Testis (tissue), 3 donors: Measurements from ENCODE around the gene MAN1B1. TPM values are rescaled to one million over a fixed set of nuclear protein-coding genes. Genes with fewer than 3 reads are reported as not detected.

ENCODE experiments used
- DNase-seq: peaks from one replicate; pipeline ENCODE4 v3.0.0-alpha.2; 2019
- H3K27ac ChIP-seq, 2 donors: fragments of 200-600 bp; sonication (generic); one replicate each; pipeline ENCODE4 v1.5.1; 2019
- H3K27me3 ChIP-seq: fragments of 200-600 bp; sonication (generic); one replicate; pipeline ENCODE4 v1.5.1; 2019
- H3K36me3 ChIP-seq: fragments of 200-600 bp; sonication (generic); one replicate; pipeline ENCODE4 v1.5.1; 2017; ENCODE audit warnings: low read depth; ENCODE audit errors: missing control alignments
- H3K4me1 ChIP-seq: fragments of 200-600 bp; sonication (generic); one replicate; pipeline ENCODE4 v1.5.1; 2019
- H3K4me3 ChIP-seq, 2 donors: fragments of 200-600 bp; sonication (generic); one replicate each; pipeline ENCODE4 v1.5.1; 2017 to 2019
- H3K9me3 ChIP-seq: fragments of 200-600 bp; sonication (generic); one replicate; pipeline ENCODE4 v1.5.1; 2017
- POLR2A ChIP-seq: fragments of 450-650 bp; IDR thresholded peaks from one replicate; pipeline ENCODE4 v1.6.1; 2017; ENCODE audit warnings: antibody characterized with exemption, mild to moderate bottlenecking, moderate library complexity
- WGBS, 2 donors: methylation state at CpG; one replicate each; pipeline ENCODE4 v1.1.5; 2018; 5-methylcytosine and 5-hydroxymethylcytosine counted together
- intact Hi-C: fragments of 100-400 bp; cut with DNase I; formaldehyde crosslinking; loops from one replicate; pipeline ENCODE4 v1.15.1; 2023; ENCODE audit warnings: low total_unique reads
- polyA plus RNA-seq: library from polyadenylated mRNA; stranded (reverse); fragments of 350-450 nt; fragmentation: Illumina TruSeq; extraction: RNeasy Lipid Tissue Mini Kit (QIAGEN cat#74804); gene quantifications from one replicate; pipeline ENCODE4 v1.2.3, GENCODE V29; 2014; ENCODE audit warnings: low read depth, low replicate concordance; ENCODE audit not compliant: insufficient read depth
- total RNA-seq, 2 donors: library from RNA; depleted of rRNA; stranded (reverse); fragments of >200 nt; gene quantifications; one replicate each; pipeline ENCODE4 v1.2.3, GENCODE V29; 2016
- TF ChIP-seq, protein P1 (sequence below), 3 experiments: fragments of 450-650 bp in 2 of 3; fragments of 200-600 bp in 1 of 3; sonication (generic) in 1 of 3; IDR thresholded peaks; one replicate each; pipeline ENCODE4 v1.5.1; 2016 to 2019; ENCODE audit warnings: antibody characterized with exemption in 3 of 3, mild to moderate bottlenecking in 2 of 3, moderate library complexity in 1 of 3

The MAN1B1 gene
- total and polyA plus RNA-seq, 3 donors from 2014 or later: 62.2 to 124 (median 122) TPM

DNA sequence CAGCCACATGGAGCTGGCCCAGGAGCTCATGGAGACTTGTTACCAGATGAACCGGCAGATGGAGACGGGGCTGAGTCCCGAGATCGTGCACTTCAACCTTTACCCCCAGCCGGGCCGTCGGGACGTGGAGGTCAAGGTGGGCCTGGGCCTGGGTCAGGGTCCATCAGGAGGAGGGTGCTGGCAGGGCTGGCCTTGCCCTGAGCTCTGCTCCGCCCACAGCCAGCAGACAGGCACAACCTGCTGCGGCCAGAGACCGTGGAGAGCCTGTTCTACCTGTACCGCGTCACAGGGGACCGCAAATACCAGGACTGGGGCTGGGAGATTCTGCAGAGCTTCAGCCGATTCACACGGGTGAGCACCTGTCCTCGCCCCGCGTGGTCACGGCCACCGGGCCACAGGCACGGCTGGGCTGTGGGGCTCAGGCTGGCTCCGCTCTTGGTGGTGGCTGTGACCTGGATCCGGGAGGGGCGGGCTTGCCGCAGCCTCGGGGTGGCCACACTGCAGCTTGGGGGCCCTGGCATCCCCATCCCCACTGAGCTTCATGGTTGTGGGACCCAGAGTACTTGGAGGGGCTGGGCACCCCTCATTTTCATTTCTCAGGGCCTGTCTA, 20.6 kb downstream of the MAN1B1 start:
- intact Hi-C loops: no loop called here
- Histone ChIP-seq H3K27ac (no peak overlapping the region), H3K27me3 (no peaks in the 10 kb centered on the region), H3K4me1 (no peaks in the 10 kb centered on the region), H3K36me3 (no peaks in the 10 kb centered on the region), H3K4me3 (no peak overlapping the region), H3K9me3 (no peaks in the 10 kb centered on the region)
- 90 to 100% methylated on average over 2 to 27 of the region's 27 CpGs for WGBS, 2 donors
- no peak for TF ChIP-seq POLR2A
- TF ChIP-seq, protein P1, sequence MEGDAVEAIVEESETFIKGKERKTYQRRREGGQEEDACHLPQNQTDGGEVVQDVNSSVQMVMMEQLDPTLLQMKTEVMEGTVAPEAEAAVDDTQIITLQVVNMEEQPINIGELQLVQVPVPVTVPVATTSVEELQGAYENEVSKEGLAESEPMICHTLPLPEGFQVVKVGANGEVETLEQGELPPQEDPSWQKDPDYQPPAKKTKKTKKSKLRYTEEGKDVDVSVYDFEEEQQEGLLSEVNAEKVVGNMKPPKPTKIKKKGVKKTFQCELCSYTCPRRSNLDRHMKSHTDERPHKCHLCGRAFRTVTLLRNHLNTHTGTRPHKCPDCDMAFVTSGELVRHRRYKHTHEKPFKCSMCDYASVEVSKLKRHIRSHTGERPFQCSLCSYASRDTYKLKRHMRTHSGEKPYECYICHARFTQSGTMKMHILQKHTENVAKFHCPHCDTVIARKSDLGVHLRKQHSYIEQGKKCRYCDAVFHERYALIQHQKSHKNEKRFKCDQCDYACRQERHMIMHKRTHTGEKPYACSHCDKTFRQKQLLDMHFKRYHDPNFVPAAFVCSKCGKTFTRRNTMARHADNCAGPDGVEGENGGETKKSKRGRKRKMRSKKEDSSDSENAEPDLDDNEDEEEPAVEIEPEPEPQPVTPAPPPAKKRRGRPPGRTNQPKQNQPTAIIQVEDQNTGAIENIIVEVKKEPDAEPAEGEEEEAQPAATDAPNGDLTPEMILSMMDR (IDR thresholded peaks at IDR 0.05): no peak
- no peak for DNase-seq

DNA sequence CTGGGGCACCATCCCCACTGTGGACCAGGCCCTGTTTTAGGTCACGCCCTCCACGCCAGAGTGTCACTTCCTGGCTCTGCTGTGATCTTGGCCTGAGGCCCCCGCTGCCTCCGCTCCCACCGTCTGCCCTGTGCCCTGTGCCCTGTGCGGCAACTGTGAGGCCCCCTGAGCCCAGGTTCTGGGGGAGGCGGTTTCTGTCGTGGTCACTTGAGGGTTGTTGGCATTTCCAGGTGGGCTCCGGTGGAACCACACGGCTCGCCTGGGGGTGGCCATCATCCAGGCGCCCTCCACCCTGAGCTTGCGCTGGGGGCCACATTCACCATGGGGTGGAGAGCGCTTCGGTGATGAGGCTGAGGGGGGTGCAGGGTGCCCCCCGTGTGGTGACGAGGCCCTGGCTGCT, 21.2 kb downstream of the MAN1B1 start:
- Histone ChIP-seq H3K27me3 (no peaks in the 10 kb centered on the region), H3K9me3 (no peaks in the 10 kb centered on the region), H3K36me3 (no peaks in the 10 kb centered on the region), H3K4me1 (no peaks in the 10 kb centered on the region), H3K4me3 (no peak overlapping the region), H3K27ac (no peak overlapping the region)
- no peak for TF ChIP-seq POLR2A
- TF ChIP-seq, protein P1 (IDR thresholded peaks at IDR 0.05): no peak
- intact Hi-C loops: no loop called here
- no peak for DNase-seq
- WGBS, 2 donors: 92 to 96% methylated on average over 6 to 17 of the region's 17 CpGs

DNA sequence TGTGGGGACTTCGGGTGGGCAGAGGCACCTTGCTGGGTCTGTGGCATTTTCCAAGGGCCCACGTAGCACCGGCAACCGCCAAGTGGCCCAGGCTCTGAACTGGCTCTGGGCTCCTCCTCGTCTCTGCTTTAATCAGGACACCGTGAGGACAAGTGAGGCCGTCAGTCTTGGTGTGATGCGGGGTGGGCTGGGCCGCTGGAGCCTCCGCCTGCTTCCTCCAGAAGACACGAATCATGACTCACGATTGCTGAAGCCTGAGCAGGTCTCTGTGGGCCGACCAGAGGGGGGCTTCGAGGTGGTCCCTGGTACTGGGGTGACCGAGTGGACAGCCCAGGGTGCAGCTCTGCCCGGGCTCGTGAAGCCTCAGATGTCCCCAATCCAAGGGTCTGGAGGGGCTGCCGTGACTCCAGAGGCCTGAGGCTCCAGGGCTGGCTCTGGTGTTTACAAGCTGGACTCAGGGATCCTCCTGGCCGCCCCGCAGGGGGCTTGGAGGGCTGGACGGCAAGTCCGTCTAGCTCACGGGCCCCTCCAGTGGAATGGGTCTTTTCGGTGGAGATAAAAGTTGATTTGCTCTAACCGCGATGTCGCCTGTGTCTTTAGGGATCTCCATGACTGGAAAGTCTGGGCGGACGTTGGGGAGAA, 21.9 kb downstream of the MAN1B1 start:
- Histone ChIP-seq H3K9me3 (no peaks in the 10 kb centered on the region), H3K27me3 (no peaks in the 10 kb centered on the region), H3K4me3 (no peak overlapping the region), H3K27ac (no peak overlapping the region), H3K36me3 (no peaks in the 10 kb centered on the region), H3K4me1 (no peaks in the 10 kb centered on the region)
- intact Hi-C loops: no loop called here
- no peak for DNase-seq
- 90 to 95% methylated on average over 12 to 27 of the region's 29 CpGs for WGBS, 2 donors
- TF ChIP-seq, protein P1 (IDR thresholded peaks at IDR 0.05): no peak
- TF ChIP-seq POLR2A: no peak

DNA sequence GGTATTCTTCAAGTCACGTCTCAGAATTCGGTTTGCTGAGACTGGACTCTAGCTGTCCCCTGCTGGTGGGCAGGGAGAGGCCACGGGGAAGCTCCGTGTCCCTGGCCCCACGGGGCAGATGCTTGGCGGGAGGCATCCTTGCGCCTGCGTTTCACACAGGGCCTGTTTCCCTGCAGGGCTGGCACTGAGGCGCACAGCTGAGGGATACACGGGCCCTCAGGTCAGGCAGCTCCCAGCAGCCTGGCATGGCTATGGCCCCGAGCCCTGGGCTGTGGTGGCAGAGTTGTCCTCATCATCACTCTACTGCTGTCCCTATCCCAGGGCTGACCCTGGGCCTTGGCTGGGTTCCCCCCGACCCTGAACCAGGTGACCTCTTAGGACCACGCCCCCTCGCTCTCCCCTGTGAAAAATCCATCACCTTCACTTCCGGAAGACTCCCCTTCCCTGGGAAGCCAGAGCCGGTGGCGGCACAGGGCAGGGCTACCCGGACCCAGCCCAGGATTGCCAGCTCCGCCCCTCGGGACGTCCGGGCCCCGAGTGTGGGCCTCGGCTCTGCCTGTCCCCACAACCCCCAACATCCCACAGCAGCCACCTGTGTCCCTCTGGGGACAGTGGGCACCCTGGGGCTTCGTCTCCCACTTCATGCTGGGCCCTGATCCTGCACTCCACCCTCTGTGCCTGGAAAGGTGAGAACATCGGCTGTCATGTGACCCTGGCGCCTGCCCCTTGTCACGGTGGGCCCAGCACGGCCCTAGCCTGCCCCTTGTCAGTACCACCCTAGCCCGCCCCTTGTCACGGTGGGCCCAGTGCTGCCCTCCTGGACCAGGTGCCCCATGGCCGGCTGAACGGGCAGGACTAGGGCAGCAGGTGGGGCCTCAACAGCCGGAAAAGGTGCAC, 22.7 kb downstream of the MAN1B1 start:
- no peaks in the 10 kb centered on the region for H3K36me3 ChIP-seq
- intact Hi-C loops: loop anchor here (10.0 kb wide), 1 partner anchor 115 kb away; the partner anchor contains the start of genes CYSRT1, RNF208 and RNF224
- no peak for DNase-seq

More for the DNA sequence above, 22.7 kb downstream of the MAN1B1 start:
- Histone ChIP-seq H3K27me3 (no peaks in the 10 kb centered on the region), H3K4me1 (no peaks in the 10 kb centered on the region), H3K9me3 (no peaks in the 10 kb centered on the region), H3K27ac (no peak overlapping the region), H3K4me3 (no peak overlapping the region)
- WGBS, 2 donors: 79 to 80% methylated on average over 11 to 34 of the region's 34 CpGs
- no peak for TF ChIP-seq POLR2A
- TF ChIP-seq, protein P1 (IDR thresholded peaks at IDR 0.05): no peak
